NCI-H526 treated with DMSO at 0.1 percent for 48 hours (cell line): ENCODE results near the gene SLC9A5.

ENCODE experiments used
- DNase-seq: peaks from one replicate; lab custom pipeline; 2025; lab: John Stamatoyannopoulos, UW

Gene SLC9A5

DNA sequence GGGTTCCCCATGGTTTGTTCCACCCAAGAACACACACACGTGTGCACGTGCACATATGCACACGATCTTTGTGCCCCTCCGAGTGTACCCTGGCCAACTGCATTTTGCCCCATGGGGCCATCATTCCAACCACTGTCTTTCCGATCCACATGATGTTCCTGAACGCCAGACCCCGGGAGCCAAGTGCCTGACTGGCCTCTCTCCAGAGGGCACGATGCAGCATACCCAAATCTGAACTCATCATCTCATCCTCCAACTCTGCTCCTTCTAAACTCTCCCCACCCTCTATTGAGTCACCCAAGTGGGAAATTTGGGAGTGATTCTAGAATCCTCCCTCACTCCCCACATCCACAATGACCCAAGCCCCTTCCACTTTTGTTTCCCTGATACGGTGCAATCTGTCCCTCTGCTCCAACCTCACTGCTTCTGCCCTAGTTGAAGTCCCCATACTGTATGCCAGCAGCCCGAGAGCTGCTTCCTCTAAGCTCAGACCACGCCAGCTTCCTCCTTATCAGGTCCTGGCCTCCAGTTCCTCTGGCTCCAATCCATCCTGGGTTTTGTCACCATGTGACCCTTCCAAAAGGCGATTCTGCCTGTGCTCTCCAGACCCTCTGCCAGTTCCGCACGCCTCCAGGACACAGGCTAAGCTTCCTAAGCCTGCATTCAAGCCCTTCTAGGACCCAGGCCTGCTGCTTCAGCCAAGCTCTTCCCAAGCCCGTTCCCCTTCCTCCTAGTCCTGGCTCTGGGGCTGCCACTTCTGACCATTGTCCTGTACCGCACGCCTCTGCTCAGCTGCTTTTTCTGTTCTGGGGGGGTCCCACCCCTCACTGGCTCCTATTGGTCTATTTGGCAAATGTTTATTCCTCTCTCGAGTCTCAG lies 31.9 kb upstream of the SLC9A5 start:
- DNase-seq, result no peak

DNA sequence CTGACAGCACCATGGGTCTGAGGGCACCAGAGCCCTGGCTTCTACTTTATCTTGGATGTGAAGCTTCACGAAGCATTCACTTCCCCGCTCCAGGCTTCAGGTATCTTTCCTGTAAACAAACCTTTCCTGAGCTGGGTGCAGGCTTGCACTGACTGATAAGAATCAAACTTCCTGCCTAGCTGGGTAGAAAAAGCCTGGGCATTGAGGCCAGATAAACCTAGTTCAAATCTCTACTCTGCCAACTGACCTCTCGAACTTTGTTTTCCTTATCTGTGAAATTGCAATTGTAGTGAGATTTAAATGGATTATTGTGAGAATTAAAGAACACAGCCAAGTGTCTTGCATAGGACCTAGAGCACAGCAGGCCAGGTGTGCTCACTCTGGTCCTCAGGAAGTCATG lies 24.8 kb upstream of the SLC9A5 start:
- DNase-seq, result no peak

DNA sequence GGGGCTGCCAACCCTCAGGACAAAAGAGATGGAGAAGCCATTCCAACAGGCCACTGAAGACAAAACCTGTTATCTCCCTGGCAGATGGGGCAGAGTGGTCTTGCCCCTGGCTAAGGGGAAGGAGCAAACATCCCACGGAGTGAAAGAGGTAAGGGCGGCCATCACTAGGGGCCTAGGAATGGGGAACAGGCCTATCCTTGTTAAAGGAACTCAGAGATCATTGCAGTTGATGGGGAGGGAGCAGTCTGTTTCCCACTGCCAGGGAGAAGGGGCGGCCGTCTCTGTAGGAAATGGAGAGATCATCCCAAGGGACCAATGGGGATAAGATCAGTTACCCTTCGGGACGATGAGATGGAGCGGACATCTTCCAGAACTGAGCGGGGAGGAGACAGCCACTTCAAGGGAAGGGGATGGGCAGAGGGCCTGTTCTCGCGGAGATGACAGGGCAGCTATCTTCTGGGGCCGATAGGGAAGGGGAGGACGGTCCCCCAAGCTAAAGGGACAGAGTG lies 22.4 kb upstream of the SLC9A5 start:
- DNase-seq, result no peak

DNA sequence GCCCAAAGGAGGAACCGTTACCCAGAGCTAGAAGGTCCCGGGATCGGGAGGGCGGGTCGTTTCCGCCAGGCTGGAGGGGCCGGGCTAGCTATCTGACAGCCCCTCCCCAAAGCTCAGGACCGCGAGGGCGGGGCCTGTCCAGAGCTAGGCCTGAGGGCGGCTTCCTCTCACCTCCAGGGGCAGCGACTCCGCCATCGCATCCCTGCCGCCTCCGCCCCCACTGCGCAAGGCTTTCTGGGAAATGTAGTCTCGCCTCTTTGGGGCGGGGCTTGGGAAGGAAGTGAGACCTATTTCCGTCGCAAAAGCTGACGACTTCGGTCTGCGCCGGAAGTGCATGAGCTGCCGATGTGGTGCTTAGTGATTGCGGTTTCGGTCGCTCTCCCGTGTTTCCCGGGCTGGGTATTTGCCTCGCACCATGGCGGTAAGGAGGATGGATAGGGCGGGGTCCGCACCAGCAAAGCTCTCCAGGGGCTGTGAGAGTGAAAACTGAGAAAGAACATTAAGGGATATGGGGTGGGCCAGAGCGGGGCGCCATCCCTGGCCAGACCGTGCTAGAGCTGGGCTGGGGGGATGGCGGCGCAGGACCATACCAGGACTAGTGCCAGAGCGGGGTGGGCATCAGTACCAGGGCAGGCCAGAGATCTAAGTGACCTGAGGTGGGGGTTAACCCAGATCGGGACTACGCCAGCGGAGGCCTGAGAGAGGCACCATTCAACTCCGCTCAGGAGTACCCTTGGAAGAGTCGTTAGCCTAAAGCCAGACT lies 21.8 kb upstream of the SLC9A5 start, which contains the start of gene TMEM208:
Gene TMEM208, plus strand, starts transcription at position 327 of the 763 bp plus-strand sequence. Its CDS starts 89 bp downstream, at position 416.
- DNase-seq, result peak; percentile 81

DNA sequence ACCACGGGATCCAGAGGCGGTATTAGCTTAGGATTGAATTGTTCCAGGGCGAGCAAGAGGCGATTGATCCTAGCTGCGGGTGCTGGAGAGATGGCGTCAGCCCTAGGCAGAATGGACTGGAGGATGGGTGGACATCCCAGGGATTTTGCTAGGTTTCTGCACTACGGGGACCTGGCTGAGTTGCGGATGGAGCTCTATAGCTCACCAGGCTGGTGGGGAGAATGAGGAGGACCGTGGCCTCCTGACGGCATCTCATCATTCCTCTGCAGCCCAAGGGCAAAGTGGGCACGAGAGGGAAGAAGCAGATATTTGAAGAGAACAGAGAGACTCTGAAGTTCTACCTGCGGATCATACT lies 21.2 kb upstream of the SLC9A5 start:
- no peak for DNase-seq

DNA sequence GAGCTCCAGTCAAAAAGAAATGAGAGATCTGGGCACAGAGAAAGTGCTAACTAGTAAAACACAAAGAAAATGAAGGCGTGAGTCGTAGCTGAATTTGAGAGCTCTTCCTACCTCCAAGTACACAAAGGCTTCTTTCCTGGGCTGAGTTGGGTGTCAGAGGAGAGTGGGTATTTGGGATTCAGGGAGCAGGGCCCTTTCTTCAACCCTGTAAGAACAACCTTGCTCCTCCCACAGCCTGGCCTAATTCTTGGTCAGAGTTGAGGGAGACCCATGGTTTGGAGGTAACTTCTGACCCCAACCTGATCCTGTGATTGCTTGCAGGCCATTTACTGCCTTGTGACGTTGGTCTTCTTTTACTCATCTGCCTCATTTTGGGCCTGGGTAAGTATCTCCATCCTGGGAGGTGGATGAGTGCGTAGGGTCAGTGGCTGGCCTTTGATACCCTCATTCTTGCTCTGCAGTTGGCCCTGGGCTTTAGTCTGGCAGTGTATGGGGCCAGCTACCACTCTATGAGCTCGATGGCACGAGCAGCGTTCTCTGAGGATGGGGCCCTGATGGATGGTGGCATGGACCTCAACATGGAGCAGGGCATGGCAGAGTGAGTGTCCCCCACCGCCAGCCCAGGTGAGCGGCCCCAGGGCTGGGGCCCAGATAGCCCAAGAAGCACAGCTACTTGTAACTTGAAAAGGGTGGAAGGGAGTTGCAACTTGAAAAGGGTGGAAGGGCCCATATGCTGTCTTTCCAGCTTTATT lies 20.6 kb upstream of the SLC9A5 start:
- DNase-seq, result no peak

DNA sequence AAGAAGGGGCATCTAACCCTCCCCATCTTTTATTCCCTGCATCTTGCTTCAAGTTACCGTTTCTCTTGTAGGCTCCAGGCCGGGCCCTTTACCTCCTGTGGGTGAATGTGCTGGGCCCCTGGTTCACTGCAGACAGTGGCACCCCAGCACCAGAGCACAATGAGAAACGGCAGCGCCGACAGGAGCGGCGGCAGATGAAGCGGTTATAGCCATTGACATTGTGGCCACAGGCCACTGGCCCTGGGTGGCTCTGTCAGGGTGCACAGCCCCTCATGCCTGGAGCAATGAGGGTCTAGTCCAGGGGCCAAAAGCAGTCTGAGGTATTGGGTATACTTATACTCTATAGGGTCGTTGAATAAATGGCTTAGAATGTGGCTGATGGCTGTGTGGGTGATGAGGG lies 19.9 kb upstream of the SLC9A5 start:
- no peak for DNase-seq

DNA sequence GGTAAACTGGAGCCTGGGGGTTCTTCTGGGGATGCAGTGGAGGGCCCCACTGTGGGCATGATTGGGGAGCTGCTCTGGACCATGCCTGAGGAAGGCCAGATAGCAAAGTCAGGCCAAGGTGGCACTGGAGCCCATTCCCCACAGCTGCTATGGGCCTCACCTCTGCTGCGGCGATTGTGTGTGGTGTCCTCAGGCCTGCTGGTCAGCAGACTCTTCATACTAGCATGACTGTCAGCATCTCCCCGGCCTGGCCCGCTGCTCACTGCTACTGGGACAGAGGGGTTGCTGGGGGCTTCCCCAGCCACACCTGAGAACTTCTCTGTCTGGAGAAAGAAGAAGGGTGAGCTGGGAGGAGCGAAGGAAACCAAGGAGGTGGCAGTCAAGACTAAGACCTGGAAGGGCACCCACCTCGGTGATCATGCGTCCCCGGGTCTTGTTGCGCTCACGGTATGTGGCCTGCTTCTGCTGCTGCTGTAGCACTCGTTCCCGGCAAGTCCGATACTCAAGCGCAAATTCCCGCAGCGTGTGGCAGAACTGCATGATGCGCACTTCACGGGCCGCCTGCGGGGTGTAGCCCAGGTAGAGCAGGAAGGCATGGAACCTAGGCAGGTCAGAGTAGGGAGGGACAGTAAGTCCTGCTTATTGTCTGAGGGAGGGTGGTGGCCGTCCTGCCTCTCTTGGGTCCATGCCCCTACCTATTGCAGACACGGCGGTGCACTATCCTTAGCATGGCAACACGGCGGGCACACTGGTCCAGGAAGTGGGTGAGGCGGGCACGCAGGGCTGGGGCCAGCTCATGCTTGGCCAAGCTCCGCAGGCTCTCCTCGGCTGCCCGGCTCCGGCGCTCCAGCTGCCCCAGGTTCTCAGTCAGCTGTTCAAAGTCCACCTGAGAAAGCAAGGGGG lies 18.6 kb upstream of the SLC9A5 start:
- DNase-seq, result no peak

DNA sequence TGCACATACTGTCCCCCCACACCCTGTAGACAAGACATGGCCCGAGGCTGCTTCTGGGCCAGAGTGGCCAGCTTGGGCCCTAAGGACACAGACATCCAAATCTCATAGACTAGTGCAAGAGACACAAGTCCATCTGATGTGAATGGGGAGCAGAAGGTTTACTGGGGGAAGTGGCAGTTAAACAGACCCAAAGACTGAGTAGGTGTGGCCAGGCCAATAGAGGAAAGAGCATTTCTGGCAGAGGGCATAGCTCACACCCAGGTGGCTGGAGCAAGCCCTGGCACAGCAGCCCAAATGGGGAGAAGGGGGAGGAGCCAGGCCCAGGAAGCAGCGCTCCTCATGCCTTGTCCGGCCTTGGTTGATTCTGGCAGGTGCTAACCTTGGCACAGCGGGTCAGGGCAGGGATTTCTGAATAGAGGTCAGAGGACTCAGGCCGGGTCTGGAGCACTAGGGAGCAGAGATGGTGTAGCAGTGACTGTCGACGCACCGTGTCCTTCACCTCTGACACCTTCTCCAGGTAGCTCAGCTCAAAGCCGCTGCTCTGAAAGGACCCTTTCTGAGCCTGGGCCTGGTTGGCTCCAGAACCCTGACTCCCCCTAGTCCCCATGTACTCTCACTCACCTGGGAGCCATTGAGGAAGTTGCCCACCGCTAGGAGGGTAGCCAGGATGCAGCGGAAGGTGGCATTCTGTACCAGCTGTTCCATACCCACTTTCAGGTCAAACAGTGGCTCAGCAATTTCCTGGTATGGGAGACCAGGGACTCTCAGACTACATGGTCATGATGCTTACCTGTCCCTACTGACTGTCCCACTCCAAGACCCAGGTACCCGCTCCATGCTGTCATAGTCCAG lies 17.7 kb upstream of the SLC9A5 start:
- no peak for DNase-seq

DNA sequence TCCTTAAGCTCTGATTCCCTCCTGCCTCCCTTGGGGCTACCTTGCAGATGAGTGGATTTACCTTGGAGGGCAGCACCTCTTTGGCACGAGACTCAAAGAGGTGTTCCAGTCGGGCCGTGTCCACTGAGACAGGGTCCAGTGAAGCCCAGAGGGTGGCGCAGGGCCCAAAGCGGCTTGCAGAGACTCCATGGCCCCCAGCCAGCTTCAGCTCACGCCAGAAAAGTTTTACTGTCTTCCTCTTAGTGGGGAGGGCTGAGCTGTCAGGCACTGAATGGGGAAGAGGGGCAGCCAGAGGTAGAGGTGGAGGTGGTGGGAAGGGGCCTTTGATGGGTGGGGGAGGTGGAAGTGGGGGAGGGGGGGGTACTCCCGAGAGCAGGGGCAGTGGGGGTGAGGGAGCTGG lies 15.2 kb upstream of the SLC9A5 start:
- DNase-seq, result no peak

DNA sequence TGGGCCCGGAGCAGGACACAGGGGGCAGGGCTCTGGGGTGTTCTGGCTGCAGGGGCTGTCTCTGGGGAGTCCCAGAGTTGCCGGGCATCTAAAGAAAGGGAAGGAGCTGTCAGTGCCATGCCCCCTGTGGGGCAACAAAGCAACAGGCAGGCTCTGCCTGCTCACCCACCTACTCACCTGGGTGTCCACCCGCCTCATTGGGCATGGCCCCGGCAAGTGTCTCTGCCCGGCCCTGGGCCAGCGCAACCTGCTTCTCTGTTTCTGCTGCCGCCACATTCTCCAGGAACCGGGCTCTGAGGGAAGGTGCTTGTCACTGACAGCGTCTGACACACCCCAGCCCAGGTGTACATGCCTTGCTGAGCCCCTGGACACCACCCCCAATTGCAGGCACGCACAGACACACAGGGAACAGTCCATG lies 14.6 kb upstream of the SLC9A5 start:
- no peak for DNase-seq

DNA sequence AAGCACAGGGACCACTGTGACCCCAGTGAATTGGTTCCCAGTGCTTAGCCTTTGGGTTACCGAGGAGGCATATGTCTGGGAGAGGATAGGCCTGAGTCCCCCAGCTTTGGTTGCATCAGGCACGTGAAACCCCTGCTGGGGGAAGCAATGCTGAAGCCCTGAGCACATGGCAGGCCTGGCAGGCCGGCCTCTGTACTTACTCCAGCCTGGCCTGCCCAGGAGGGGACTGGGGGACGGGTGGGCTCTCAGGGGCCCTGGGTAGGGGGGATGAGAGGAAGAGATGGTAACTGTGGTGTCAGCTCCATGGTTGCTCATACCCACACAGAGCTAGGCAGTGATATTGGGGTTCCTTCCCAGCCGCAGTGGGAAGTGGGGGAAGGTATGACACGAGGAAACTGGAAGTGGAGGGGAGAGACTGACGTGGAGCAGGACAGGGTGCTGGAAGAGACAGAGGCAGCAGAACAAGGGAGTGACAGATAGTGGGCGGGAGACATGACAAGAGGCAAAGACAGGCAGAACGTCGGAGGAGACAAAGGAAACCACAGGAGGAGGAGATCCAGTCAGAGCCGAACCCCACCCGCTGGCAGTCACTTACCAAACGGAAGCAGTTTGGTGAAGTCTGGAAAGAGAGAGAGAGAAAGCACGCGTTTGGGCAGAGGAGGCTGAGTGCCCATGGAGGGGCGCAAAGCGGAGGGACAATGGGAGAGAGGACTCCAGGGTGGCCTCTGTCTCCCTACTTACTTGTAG lies 12.8 kb upstream of the SLC9A5 start:
- no peak for DNase-seq

DNA sequence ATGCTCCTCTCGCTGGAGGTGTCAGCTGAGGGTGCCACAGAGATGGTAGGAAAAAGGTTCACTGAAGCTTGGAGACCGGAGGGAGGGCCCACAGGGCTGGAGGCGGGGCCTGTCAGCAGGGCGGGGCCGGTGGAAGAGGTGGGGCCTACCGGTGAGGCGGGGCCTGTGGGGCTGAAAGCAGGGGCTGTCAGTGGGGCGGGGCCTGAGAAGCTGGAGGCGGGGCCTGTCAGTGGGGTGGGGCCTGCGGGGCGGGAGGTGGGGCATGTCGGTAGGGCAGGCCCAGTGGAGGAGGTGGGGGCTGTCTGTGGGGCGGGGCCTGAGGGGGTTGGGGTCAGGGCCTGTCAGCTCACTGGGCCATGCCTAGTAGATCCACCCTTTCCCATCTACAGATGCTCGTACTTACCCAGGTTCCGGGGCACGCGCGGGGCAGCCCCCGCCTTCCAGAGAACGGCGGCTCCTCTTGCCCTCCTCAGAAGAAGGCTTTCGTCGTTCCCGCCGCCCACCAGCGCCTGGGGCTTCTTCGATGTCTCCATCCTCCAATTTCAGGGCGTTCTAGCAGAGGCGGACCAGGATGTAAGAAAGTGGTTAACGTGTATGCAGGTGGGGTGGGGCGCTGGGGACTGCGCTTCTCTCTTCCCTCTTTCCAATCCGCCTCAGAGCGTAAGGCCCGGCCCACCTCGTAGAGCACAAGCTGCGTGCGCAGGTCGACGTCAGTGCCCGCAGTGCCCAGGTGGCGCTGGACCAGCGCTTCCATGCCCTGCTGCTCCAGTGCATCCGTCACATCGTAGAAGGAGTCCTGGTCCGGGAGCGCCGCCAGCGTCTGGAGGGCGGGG lies 12.0 kb upstream of the SLC9A5 start:
- no peak for DNase-seq

DNA sequence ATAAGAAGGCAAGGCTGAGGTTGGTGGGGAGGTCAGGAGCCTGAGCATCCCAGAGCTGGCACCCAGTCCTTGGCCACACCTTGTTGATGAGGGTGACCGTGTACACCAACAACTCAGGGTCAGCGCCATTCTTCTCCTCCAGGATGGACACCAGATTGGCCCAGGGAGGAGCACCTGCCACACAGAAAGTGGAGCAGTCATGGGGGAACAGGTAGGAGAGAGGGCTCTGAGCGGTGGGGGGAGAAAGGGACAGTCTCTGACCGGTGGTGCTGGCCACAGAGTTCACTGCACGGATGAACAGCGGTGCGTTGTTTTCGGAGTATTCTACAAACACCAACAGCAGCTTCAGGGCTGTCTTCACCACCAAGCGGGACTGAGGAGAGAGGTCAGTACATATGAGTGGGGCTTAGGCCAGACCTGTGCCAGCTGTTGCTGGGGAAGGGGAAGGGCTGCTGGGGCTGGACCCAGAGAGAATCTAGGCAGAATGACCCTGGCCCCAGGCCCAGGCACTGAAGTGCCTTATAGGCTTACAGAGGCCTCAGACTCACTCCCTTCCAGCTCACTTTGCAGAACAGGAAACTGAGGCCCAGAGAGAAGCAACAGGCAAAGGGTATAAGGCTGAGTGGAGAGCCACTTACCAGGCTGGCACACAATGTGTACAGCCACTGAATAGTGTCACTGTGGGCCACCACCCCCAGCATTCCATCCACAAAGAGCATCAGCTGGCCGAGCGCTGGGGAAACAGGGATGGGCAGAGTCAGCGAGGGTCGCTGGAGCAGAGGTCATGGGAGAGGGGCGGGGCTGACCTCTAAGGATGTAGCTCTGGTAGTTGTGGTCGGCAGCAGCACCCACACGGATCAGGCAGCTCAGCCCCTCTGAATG lies 11.1 kb upstream of the SLC9A5 start:
- no peak for DNase-seq

DNA sequence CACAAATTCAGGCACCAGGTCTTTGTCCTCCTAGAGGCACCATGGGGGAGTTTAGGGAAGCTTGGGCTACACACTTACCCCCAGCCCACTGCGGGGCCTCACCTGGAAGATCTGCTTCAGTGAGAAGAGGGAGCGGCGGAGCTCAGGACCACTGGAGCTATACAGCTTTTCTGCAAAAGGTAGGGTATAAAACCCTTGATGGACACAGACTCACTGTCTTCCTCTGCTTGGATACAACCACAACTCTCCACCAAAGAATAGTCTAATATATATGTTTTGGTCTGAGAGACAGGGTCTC lies 10.6 kb upstream of the SLC9A5 start:
- DNase-seq, result no peak

DNA sequence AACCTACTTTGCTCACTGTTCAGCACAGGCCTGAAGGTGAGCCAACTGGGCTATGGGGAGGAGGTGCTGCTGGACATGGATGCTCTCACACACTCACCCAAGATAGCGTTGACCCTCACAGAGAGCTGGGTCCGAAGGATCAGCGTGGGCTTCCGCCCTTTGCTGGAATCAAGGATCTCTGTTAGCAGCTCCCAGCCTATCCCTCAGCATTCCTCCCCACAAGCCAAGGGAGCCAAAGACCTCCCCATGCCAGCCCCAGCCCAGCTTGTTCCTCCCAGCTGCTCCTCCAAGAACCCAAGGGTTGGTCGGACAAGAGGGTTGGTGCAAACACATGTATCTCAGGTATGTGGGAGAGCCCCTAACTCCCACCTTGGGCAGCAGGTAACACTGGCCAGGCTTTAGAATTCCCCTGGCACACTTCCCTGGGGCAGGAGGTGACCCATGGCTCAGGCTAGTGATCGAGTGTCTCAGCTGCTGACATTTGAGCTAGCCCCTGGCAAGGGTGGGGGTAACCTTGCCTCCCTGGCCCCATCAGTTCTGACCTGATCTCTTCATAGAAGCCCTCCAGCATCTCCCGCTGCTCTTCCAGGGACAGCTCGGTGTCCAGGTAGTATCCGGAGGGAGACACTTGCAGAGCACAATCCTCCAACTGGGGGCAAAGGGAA lies 9.8 kb upstream of the SLC9A5 start:
- no peak for DNase-seq

DNA sequence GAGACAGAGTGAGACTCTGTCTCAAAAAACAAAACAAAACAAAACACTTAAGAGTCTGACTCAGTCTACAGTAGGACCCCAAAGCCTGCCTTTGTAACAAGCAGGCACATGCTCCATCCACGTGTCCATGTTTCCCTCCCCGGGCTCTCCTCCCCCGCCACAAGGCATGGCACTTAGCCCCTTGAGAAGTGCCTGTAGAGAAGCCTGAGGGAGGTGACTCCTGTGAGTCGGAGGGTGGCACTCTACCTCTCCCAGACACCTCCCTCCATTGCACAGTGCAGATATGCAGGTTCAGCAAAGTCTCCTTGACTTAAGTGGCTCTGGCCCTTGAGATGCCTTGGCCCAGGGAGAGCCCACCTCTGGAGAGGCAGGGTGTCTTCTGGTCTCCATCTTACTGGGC lies 8.3 kb upstream of the SLC9A5 start:
- DNase-seq, result no peak
